NB4 (cell line): ENCODE measurements around the gene COX6A1.

ENCODE experiments used
- DNase-seq: peaks from one replicate; pipeline ENCODE4 v3.0.0; 2010; ENCODE audit warnings: low read depth
- H3K4me3 ChIP-seq: one replicate; pipeline ENCODE4 v1.5.1; 2011; ENCODE audit warnings: mild to moderate bottlenecking, low read depth, low read length, moderate library complexity
- MYC ChIP-seq: IDR thresholded peaks from 2 replicates; pipeline ENCODE4 v1.6.1; 2011; ENCODE audit warnings: low read depth, low read length
- POLR2A ChIP-seq: IDR thresholded peaks from 2 replicates; pipeline ENCODE4 v1.6.1; 2011; ENCODE audit warnings: mild to moderate bottlenecking; ENCODE audit not compliant: insufficient read length; ENCODE audit errors: extremely low read depth
- TF ChIP-seq, protein P1 (sequence below): IDR thresholded peaks from 2 replicates; pipeline ENCODE4 v1.6.1; 2011; ENCODE audit warnings: low read depth, low read length
- TF ChIP-seq, protein P2 (sequence below): IDR thresholded peaks from one replicate; pipeline ENCODE4 v1.5.1; 2012; ENCODE audit warnings: low read depth, low read length

Gene COX6A1

DNA sequence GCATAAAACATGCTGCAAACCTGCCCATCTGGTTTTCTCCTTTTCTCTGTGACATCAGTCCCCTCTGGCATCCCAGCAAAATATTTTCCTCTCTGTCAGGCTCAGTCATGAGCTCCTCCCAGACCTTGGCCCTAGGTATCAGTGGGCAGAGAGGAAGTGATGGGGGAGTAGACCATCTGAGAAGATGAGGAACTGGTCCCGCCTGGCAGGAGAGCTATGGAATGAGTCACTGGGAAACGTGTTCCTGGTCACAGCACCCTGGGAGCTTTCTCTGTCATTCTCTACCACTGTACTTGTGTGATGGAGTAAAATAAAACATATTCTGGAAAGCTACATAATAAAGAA is 36.7 kb downstream of the COX6A1 start:
- TF ChIP-seq MYC, result no peak
- TF ChIP-seq, protein P1, sequence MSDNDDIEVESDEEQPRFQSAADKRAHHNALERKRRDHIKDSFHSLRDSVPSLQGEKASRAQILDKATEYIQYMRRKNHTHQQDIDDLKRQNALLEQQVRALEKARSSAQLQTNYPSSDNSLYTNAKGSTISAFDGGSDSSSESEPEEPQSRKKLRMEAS, result peak; percentile 26; the same call in 1 of the 2 replicates
- peak; percentile 89 for DNase-seq
- peak overlapping the region; percentile 10 for H3K4me3 ChIP-seq

DNA sequence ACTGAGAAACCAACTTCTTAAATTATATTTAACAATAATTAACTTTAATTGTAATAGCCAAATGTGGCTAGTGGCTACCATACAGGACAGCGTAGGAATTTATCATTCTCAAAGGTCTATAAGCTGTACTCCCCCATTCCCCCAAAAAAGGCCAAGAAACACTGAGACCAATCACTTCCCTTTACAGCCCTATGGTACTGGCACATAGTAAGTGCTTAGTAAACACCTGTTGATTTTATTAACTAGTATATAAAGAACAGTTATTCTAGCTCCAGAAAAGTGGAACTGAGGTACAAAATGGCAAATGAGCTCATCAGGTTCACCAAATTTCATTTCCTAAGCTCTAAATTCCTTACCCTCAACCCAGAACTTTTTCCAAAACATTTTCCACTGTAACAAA is 37.7 kb downstream of the COX6A1 start:
- TF ChIP-seq POLR2A (no peak), MYC (no peak)
- TF ChIP-seq, protein P1, result no peak
- TF ChIP-seq, protein P2, sequence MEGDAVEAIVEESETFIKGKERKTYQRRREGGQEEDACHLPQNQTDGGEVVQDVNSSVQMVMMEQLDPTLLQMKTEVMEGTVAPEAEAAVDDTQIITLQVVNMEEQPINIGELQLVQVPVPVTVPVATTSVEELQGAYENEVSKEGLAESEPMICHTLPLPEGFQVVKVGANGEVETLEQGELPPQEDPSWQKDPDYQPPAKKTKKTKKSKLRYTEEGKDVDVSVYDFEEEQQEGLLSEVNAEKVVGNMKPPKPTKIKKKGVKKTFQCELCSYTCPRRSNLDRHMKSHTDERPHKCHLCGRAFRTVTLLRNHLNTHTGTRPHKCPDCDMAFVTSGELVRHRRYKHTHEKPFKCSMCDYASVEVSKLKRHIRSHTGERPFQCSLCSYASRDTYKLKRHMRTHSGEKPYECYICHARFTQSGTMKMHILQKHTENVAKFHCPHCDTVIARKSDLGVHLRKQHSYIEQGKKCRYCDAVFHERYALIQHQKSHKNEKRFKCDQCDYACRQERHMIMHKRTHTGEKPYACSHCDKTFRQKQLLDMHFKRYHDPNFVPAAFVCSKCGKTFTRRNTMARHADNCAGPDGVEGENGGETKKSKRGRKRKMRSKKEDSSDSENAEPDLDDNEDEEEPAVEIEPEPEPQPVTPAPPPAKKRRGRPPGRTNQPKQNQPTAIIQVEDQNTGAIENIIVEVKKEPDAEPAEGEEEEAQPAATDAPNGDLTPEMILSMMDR, result no peak
- no peak for DNase-seq
- H3K4me3 ChIP-seq, result no peak overlapping the region

DNA sequence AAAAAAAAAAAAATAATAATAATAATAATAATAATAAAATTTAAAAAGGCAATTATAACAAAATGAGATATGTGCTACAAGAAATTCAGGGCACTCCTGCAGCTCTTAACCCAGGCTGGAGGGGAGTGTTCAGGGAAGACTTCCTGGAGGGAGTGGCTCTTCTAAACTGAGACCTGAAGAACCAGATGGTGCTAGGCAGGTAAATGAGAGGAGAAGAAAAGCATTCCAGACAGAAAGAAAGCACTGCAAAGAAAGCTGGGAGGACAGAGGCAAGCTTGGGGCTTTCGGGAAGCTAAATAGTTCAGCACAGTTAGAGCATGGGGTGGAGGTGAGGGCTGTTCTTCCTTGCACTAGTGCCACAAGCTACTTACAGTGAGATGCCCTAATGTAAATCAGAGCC is 41.5 kb downstream of the COX6A1 start:
- no peak for DNase-seq
- TF ChIP-seq, protein P2, result no peak
- TF ChIP-seq MYC, result no peak
- TF ChIP-seq POLR2A, result no peak
- TF ChIP-seq, protein P1, result no peak
- H3K4me3 ChIP-seq, result no peak overlapping the region

DNA sequence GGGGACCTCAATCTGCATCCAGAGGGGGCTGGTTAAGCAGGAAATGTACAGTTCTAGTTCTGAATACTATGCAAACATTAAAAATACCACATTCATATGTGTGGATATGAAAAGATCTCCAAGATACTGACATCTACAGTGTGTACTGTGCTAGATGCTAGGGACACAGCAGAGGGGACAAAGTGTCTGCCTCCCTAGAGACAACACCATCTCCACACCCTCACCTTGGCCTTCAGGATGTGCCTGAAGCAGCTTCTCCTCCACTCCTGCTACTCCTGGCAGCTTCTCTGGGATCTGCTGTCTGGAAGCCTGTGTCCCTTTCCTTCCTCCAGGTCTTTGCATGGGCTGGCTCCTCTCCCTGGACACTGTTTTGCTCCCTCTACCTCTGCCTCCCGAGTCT is 42.3 kb downstream of the COX6A1 start:
- no peak overlapping the region for H3K4me3 ChIP-seq
- TF ChIP-seq, protein P2, result no peak
- TF ChIP-seq MYC, result no peak
- TF ChIP-seq, protein P1, result no peak
- no peak for TF ChIP-seq POLR2A
- DNase-seq, result no peak

DNA sequence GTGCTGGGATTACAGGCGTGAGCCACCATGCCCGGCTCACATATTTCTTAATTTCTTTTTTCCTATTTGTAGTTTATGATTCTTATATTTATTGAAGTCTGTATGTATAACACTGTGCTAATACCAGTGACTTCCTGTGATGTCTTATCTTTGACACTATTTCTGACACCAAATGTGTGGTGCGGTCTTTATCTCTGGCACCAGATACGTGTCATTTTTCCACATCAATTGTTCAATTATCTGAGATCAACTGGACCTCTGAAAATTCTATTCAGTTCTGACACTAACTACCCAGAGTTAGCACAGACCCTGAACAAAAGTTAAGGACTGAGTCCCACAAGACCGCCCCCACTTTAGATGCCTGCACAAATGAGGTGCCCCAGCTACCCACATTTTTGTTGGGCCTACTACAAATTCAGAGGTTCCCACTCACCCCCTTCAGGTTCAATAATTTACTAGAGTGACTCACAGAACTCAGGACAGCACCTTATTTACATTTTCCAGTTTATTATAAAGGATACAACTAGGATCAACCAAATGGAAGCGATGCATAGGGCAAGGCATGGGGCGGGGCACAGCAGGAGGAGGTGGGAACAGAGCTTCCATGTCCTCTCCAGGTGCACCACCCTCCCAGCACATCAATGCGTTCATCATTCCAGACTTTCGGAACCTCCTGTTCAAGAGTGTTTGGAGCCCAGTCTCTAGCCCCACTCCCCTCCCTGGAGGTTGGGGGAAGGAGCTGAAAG is 43.3 kb downstream of the COX6A1 start:
- TF ChIP-seq MYC (no peak), POLR2A (no peak)
- TF ChIP-seq, protein P1, result no peak
- TF ChIP-seq, protein P2, result no peak
- no peak overlapping the region for H3K4me3 ChIP-seq
- no peak for DNase-seq

DNA sequence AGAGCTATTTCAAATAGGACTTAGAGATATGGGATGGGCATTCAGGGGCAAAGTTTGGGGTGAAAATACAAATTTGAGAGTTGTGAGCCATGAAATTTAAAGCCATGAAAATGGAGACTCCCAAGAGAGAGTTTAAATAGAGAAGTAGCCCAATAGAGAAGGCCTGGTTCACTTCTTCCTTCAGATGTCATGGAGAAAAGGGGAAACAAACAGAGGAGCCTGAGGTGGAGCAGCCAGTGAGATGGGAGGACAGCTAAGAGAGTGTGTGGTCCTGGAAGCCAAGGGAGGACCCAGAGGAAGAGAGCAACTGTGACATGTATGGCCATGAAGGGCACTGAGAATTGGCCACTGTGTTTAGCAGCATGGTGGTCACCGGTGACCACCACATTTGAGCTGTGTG is 45.7 kb downstream of the COX6A1 start:
- DNase-seq, result peak; percentile 57
- no peak overlapping the region for H3K4me3 ChIP-seq
- TF ChIP-seq, protein P2, result no peak
- TF ChIP-seq, protein P1, result no peak
- TF ChIP-seq POLR2A (no peak), MYC (no peak)
